ENCODE results near the gene PER2. TPM values are rescaled to one million over a fixed set of nuclear protein-coding genes. Genes with fewer than 3 reads are reported as not detected.

PER2 gene
- total RNA-seq, 4 donors from 2014 or later, result 24.3 to 105 (median 85.9) TPM

DNA sequence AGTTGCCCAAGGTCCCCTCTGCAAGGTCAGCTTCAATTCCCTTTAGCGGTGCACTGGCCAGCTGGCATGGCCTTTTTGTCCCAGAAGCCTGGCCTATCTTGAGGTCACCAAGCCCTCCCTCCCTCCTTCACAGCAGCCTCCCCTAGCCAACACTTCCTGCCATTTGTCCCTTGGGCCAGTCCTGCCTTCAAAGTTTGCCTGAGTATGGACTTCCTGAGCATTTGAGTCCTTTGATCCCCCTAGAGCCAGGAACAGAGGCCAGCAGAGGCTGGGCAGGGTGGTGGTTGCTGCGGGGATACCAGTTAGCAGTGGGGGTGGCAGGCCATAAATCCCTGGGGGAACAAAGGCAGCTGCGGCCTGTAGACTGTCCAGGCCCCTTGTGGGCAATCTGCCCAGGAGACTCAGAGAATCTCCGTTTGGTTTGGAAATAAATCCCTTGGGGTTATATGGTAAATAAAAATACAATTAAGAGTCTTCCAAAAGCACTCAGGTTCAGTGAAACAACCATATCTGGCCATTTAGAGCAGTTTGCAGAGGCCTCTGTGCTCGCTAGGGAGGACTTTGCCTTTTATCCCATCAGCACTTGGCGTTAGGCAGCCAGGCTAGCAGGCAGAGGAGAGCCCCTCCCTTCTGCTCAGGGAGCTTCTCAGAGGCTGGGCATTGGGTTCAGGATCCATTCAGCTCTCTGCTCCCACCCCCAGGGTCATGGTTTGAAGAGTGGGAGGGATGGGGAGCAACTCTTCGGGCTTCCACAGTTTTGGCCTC, 45.5 kb downstream of the PER2 start:
- WGBS, result 73% methylated on average over 7 of the region's 7 CpGs
- peaks cover 41% of the 10 kb centered on the region for H3K36me3 ChIP-seq
- DNase-seq (ENCODE audit: low spot score in 2 of 2), result no peak
- H3K9me3 ChIP-seq, result no peaks in the 10 kb centered on the region
- TF ChIP-seq POLR2AphosphoS5 (IDR thresholded peaks at IDR 0.05), result no peak
- no peak for TF ChIP-seq EP300 (IDR thresholded peaks at IDR 0.05)
- TF ChIP-seq, protein P1, sequence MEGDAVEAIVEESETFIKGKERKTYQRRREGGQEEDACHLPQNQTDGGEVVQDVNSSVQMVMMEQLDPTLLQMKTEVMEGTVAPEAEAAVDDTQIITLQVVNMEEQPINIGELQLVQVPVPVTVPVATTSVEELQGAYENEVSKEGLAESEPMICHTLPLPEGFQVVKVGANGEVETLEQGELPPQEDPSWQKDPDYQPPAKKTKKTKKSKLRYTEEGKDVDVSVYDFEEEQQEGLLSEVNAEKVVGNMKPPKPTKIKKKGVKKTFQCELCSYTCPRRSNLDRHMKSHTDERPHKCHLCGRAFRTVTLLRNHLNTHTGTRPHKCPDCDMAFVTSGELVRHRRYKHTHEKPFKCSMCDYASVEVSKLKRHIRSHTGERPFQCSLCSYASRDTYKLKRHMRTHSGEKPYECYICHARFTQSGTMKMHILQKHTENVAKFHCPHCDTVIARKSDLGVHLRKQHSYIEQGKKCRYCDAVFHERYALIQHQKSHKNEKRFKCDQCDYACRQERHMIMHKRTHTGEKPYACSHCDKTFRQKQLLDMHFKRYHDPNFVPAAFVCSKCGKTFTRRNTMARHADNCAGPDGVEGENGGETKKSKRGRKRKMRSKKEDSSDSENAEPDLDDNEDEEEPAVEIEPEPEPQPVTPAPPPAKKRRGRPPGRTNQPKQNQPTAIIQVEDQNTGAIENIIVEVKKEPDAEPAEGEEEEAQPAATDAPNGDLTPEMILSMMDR (IDR thresholded peaks at IDR 0.05), result no peak
- TF ChIP-seq POLR2A (IDR thresholded peaks at IDR 0.05), result no peak
- H3K27me3 ChIP-seq, result peaks cover 9% of the 10 kb centered on the region
- no peak overlapping the region for H3K27ac ChIP-seq
- H3K4me1 ChIP-seq, result peaks cover 25% of the 10 kb centered on the region
- no peak overlapping the region for H3K4me3 ChIP-seq

DNA sequence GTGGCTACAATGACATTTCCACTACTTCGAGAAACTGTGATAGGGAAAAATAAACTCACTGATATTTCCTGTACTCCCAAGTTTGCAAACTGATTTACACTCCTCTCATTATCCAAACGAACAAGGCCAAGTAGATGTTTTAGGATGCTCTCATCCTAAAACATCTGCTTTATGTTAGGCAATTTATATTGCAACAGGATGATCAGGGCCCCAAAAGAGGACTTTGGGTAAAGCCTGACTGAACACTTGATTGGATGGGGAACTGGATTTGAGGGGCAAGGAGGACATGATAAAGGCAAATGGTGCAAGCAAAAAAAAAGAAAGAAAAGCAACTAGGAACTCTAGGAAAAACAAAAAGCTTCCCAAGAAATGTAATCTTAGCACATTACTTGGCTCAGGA, 46.4 kb downstream of the PER2 start:
- Histone ChIP-seq H3K9me3 (no peaks in the 10 kb centered on the region), H3K4me3 (no peak overlapping the region), H3K36me3 (peaks cover 32% of the 10 kb centered on the region), H3K27ac (no peak overlapping the region), H3K4me1 (peaks cover 25% of the 10 kb centered on the region), H3K27me3 (peaks cover 9% of the 10 kb centered on the region)
- 83% methylated on average over 2 of the region's 2 CpGs for WGBS
- TF ChIP-seq POLR2AphosphoS5 (IDR thresholded peaks at IDR 0.05), result no peak
- TF ChIP-seq, protein P1 (IDR thresholded peaks at IDR 0.05), result no peak
- TF ChIP-seq POLR2A (IDR thresholded peaks at IDR 0.05), result no peak
- TF ChIP-seq EP300 (IDR thresholded peaks at IDR 0.05), result no peak
- DNase-seq (ENCODE audit: low spot score in 2 of 2), result no peak

DNA sequence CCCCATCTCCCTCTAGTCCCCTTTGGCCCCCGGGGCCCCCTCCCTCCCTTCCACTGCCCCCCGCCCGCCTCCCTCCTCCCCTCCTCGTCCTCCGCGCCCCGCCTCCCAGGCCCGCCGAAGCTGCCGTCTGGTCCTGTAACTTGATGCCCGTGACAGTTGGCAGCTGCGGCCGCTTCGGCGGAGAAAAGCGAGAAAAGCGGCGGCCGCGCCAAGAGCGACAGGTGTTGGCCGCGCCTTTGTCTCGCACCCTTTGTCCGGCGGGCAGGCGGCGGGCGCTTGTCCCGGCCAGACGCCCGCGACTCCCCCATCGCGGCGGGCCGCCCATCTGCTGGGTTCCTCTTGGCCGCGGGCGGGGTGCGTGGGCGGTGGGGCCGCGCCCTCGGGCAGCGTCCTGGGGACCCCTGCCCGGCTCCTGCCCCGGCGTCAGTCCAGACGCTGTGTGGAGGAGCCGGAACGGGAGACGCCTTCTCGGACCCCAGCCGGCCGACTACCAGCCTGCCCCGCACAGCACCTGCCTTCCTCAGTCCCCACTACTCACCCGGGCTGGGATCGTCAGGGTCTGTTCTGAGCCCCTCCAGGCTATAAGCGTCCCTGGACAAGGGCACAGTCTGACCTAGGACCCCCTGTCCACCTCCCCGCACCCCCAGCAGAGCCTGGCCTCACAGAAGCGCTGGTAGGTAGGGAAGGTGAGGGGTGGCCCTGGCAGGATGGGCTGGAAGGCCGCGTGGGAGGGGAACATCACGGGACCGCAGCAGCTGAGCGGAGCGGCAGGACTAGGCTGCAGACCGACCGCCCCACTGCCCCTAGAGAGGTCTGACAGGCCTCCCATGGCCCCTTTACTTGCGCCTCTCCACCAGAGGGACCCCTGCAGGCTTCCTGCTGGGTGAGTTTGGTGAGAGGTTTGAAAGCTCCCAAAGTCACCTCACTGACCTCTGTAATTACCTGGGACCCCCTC, 47.4 kb downstream of the PER2 start:
- WGBS, result 100% methylated on average over 1 of the region's 71 CpGs
- Histone ChIP-seq H3K9me3 (no peaks in the 10 kb centered on the region), H3K27ac (no peak overlapping the region), H3K36me3 (peaks cover 22% of the 10 kb centered on the region), H3K27me3 (peaks cover 9% of the 10 kb centered on the region), H3K4me1 (peaks cover 25% of the 10 kb centered on the region), H3K4me3 (peak overlapping the region; percentile 73)
- TF ChIP-seq POLR2A (IDR thresholded peaks at IDR 0.05) (no peak), EP300 (IDR thresholded peaks at IDR 0.05) (no peak), POLR2AphosphoS5 (IDR thresholded peaks at IDR 0.05) (no peak)
- TF ChIP-seq, protein P1 (IDR thresholded peaks at IDR 0.05), result no peak
- DNase-seq (ENCODE audit: low spot score in 2 of 2), result no peak

DNA sequence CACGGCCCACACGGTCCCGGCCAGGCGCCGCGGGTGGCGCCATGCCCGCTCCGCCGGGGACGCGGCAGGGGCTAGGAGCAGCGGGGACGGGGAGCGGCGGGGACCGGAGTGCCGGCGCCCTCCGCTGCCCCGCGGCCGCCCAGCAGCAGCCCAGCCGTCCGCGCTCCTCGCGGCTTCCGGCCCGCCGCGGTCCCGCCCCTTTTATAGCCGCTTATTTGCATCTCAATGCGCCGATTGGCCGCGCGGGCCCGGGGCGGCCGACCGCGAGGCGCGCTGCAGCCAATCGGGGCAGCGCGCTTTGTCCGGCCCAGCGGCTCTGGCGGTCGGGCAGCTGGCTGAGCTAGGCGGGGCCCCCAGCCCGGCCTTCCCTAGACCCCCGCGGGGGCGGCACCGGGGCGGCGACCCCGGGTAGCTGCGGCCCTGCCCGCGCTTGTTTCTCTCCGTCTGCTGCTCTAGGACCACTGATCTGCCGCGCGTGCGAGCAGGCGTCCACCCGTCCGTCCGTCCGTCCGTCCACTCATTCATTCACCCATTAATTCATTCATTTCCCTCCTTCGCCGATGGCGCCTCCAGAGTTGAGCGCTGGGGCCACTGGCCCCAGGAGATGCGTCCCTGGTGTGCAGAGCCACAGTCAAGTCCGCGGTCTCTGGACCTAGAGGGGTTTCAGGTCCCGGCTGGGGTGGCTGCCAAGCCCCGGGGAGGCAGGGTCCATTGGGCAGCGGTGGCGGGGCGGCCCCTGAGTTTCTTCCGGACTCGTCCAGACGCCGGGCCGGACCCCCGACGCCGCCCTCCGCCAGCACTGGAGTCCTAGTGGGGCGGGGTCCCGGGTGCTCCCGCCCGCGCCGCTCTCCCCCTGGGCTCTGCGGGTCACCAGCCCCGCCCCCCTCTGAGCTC, 48.3 kb downstream of the PER2 start, which contains the start of gene HES6:
Gene HES6 (minus strand): TSS at position 176 of the 894 bp plus-strand sequence. CDS start 133 bp downstream, at position 43.
- Histone ChIP-seq H3K4me3 (peak within 1 kb of the TSS; percentile 73), H3K27ac (no peak within 1 kb of the TSS), H3K27me3 (peaks cover 9% of the 10 kb centered on the region), H3K36me3 (peaks cover 13% of the 10 kb centered on the region), H3K4me1 (peaks cover 25% of the 10 kb centered on the region), H3K9me3 (no peaks in the 10 kb centered on the region)
- under 1% methylated on average over 40 of the region's 105 CpGs for WGBS
- TF ChIP-seq POLR2A (IDR thresholded peaks at IDR 0.05), result peak; percentile 44 to 58
- no peak for TF ChIP-seq EP300 (IDR thresholded peaks at IDR 0.05)
- peak; percentile 87 to 90 for DNase-seq (ENCODE audit: low spot score in 2 of 2)

DNA sequence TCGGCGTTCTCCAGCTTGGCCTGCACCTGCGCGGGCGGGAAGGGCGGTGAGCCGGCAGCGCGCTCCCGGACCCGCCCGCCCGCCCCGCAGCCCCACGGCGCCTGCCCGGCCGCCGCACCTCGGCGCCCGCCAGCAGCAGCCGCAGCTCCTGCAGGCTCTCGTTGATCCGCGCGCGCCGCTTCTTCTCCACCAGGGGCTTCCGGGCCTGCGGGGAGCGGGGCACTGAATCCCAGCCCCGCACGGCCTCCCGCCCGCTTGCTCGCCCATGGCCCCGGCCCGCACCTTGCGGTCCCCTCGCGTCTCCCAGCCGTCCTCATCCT, 48.9 kb downstream of the PER2 start:
- no peaks in the 10 kb centered on the region for H3K9me3 ChIP-seq
- peaks cover 27% of the 10 kb centered on the region for H3K4me1 ChIP-seq
- DNase-seq (ENCODE audit: low spot score in 2 of 2), result peak in 1 of 2 donors; percentile 77
- H3K36me3 ChIP-seq, result peaks cover 7% of the 10 kb centered on the region
- peak overlapping the region; percentile 73 for H3K4me3 ChIP-seq
- TF ChIP-seq EP300 (IDR thresholded peaks at IDR 0.05) (no peak), POLR2A (IDR thresholded peaks at IDR 0.05) (no peak)
- H3K27me3 ChIP-seq, result peaks cover 9% of the 10 kb centered on the region
- no CpG with 5 or more reads among the region's 43 CpGs for WGBS
- H3K27ac ChIP-seq, result no peak overlapping the region
